HUES48 (cell line): ENCODE results near the gene CSHL1.
"Not testable (repeated sequence)": the region's sequence is repeated elsewhere in the genome, so short reads cannot be mapped to it uniquely, and the experiment has no call there.

Experiments
- H3K27ac ChIP-seq: one replicate; pipeline ENCODE4 v1.7.0; 2013; ENCODE audit warnings: low read depth, low read length, inconsistent platforms
- H3K27me3 ChIP-seq: 2 replicates; pipeline ENCODE4 v1.6.1; 2013; ENCODE audit warnings: mild to moderate bottlenecking, low read length; ENCODE audit not compliant: control insufficient read depth, insufficient read depth
- H3K36me3 ChIP-seq: 2 replicates; pipeline ENCODE4 v1.6.1; 2013; ENCODE audit warnings: low read length; ENCODE audit not compliant: control insufficient read depth, insufficient read depth
- H3K4me1 ChIP-seq: 2 replicates; pipeline ENCODE4 v1.6.1; 2013; ENCODE audit warnings: mild to moderate bottlenecking, low read length; ENCODE audit not compliant: control insufficient read depth, insufficient read depth
- H3K4me3 ChIP-seq: 2 replicates; pipeline ENCODE4 v1.5.1; 2013; ENCODE audit warnings: mild to moderate bottlenecking, low read depth, low read length
- H3K9ac ChIP-seq: 2 replicates; pipeline ENCODE4 v1.6.1; 2013; ENCODE audit warnings: mild to moderate bottlenecking, low read depth, low read length, moderate library complexity
- H3K9me3 ChIP-seq: 2 replicates; pipeline ENCODE4 v1.6.1; 2013; ENCODE audit warnings: low read length; ENCODE audit not compliant: control insufficient read depth, insufficient read depth

Gene CSHL1

DNA sequence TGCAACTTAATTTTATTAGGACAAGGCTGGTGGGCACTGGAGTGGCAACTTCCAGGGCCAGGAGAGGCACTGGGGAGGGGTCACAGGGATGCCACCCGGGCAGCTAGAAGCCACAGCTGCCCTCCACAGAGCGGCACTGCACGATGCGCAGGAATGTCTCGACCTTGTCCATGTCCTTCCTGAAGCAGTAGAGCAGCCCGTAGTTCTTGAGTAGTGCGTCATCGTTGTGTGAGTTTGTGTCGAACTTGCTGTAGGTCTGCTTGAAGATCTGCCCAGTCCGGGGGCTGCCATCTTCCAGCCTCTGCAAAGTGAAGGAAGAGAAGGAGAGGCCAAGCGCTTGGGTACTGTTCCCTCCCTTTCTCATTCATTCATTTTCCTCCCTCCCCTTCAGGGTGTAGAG lies 6.1 kb upstream of the CSHL1 start:
- H3K4me1 ChIP-seq, H3K4me3 ChIP-seq, H3K9me3 ChIP-seq, H3K27ac ChIP-seq, H3K9ac ChIP-seq, H3K27me3 ChIP-seq, H3K36me3 ChIP-seq: not testable (repeated sequence)

DNA sequence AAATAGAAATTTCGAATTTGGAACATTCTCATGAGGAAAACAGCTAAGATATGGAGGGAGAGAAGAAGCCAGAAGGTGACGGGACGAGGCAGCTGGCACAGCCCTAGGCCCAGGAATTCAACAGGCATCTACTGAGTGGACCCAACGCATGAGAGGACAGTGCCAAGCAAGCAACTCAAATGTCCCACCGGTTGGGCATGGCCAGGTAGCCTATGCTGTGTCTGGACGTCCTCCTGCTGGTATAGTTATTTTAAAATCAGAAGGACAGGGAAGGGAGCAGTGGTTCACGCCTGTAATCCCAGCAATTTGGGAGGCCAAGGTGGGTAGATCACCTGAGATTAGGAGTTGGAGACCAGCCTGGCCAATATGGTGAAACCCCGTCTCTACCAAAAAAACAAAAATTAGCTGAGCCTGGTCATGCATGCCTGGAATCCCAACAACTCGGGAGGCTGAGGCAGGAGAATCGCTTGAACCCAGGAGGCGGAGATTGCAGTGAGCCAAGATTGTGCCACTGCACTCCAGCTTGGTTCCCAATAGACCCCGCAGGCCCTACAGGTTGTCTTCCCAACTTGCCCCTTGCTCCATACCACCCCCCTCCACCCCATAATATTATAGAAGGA lies 5.6 kb upstream of the CSHL1 start:
- H3K4me1 ChIP-seq = no peaks in the 10 kb centered on the region; the same call in 1 of the 2 replicates
- no peak overlapping the region for H3K27ac ChIP-seq
- no peaks in the 10 kb centered on the region; the same call in 1 of the 2 replicates for H3K27me3 ChIP-seq
- no peak overlapping the region for H3K4me3 ChIP-seq
- H3K9ac ChIP-seq = no peak overlapping the region
- no peaks in the 10 kb centered on the region for H3K36me3 ChIP-seq
- no peaks in the 10 kb centered on the region for H3K9me3 ChIP-seq

GRCh38 chr17:63915753-63916152 lies 4.7 kb upstream of the CSHL1 start:
- H3K36me3 ChIP-seq, H3K9ac ChIP-seq, H3K27me3 ChIP-seq, H3K4me3 ChIP-seq, H3K27ac ChIP-seq, H3K4me1 ChIP-seq, H3K9me3 ChIP-seq: not testable (repeated sequence)

- H3K4me3 ChIP-seq = no peak overlapping the region
- no peaks in the 10 kb centered on the region; the same call in 1 of the 2 replicates for H3K27me3 ChIP-seq
- H3K36me3 ChIP-seq = no peaks in the 10 kb centered on the region
- H3K27ac ChIP-seq = no peak overlapping the region
- no peak overlapping the region for H3K9ac ChIP-seq
- H3K4me1 ChIP-seq = no peaks in the 10 kb centered on the region; the same call in 1 of the 2 replicates
- no peaks in the 10 kb centered on the region for H3K9me3 ChIP-seq
Observed at GRCh38 chr17:63914471-63914870, 3.4 kb upstream of the CSHL1 start.

DNA sequence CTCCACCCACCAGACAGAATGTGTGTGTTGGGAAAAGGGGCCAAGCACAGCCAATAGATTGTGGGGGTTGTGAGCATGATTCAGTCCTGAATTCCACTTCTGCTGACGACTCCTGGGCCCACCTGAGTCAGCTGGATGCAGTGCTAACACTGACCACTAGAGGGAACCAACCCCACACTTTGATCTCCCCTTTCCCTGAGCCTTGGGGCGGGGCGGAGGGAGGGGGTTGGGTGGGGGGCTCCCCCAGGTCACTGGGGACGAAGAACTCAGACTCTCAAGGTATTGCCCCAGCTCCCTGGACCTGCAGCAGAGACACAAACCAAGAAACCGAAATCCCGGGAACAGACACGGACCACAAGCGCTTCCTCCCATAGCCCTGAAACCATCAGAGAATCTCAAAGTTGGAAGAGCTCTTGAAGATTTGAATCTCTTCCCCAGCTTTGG lies 621 bp upstream of the CSHL1 start:
- Histone ChIP-seq H3K4me3 (no peak overlapping the region), H3K9me3 (no peaks in the 10 kb centered on the region), H3K36me3 (no peaks in the 10 kb centered on the region), H3K4me1 (peaks cover 13% of the 10 kb centered on the region), H3K9ac (no peak overlapping the region), H3K27ac (no peak overlapping the region), H3K27me3 (no peaks in the 10 kb centered on the region)

- Histone ChIP-seq H3K9me3 (no peaks in the 10 kb centered on the region), H3K4me3 (no peak overlapping the region), H3K36me3 (no peaks in the 10 kb centered on the region), H3K4me1 (peaks cover 13% of the 10 kb centered on the region), H3K27me3 (no peaks in the 10 kb centered on the region), H3K27ac (no peak overlapping the region), H3K9ac (no peak overlapping the region)
Observed at GRCh38 chr17:63910096-63910495, 962 bp downstream of the CSHL1 start.

DNA sequence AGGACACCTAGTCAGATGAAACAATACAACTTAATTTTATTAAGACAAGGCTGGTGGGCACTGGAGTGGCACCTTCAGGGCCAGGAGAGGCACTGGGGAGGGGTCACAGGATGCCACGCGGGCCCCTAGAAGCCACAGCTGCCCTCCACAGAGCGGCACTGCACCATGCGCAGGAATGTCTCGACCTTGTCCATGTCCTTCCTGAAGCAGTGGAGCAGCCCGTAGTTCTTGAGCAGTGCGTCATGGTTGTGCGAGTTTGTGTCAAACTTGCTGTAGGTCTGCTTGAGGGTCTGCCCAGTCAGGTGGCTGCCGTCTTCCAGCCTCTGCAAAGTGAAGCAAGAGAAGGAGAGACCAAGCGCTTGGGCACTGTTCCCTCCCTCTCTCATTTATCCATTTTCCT lies 1.5 kb downstream of the CSHL1 start:
- not testable (repeated sequence) for H3K36me3 ChIP-seq, H3K4me3 ChIP-seq, H3K9ac ChIP-seq, H3K9me3 ChIP-seq, H3K27me3 ChIP-seq, H3K27ac ChIP-seq
- H3K4me1 ChIP-seq = peaks cover 13% of the 10 kb centered on the region

DNA sequence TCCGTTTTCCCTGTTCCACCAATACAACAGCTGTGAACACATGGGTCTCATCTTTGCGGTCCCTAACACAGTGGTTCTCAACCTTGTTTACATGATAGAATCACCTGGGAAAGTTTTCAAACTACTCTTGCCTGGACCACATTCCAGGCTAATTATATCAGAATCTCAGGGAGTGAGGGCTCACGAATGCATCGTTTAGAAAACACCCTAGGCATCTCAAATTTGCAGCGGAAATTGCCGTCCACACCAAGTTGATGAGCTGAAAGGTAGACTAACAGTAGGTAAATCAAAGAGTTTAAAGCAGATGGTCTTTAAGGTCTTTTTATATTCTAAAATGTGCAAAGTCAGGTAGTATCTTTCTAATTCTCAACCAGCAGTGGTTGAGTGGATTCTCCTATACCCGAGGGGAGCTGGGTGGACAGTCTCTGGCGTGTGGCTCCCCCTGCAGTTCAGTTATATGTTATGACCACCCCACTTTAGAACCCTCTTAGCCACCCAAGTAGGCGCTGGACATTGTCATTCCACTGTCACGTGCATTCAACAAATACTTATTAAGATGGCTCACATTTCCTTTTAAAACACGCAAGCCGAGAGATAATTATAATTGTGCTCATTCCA lies 3.8 kb downstream of the CSHL1 start:
- not testable (repeated sequence) for H3K27ac ChIP-seq, H3K36me3 ChIP-seq, H3K9me3 ChIP-seq, H3K4me3 ChIP-seq, H3K9ac ChIP-seq, H3K27me3 ChIP-seq
- peaks cover 13% of the 10 kb centered on the region for H3K4me1 ChIP-seq

DNA sequence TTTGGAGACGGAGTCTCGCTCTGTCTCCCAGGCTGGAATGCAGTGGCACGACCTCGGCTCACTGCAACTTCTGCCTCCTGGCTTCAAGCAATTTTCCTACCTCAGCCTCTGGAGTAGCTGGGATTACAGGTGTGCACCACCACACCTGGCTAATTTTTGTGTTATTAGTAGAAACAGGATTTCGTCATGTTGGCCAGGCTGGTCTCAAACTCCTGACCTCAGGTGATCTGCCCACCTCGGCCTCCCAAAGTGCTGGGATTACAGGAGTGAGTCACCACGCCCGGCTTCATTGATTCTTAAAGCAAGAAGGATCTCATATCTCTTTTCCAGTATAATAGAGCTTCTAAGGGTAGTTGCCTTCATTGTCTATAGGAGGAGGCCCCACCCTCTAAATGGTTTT lies 6.3 kb downstream of the CSHL1 start:
- H3K9me3 ChIP-seq = not testable (repeated sequence)
- H3K4me1 ChIP-seq = peaks cover 13% of the 10 kb centered on the region

DNA sequence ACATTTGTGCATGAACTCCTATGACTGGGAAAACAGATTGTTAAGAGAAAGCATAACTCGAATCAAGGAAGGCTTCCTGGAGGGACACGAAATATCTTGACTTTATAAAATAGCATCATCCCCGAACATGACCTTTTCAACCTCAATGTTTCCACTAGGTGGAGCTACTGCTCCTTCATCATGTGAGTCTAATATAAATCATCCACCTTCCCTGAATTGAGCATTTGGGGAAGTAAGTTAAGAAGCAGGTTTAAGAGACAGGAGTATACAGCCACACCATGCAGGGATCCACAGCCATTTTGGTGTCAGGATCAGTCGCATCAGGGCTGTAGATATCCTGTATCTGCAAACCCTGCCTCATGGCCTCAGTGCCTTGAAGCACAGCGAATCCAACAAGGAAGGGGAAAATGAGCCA lies 7.3 kb downstream of the CSHL1 start:
- peaks cover 13% of the 10 kb centered on the region for H3K4me1 ChIP-seq
- not testable (repeated sequence) for H3K27me3 ChIP-seq, H3K4me3 ChIP-seq, H3K27ac ChIP-seq, H3K9me3 ChIP-seq, H3K36me3 ChIP-seq, H3K9ac ChIP-seq

More for the DNA sequence above, 6.3 kb downstream of the CSHL1 start:
- not testable (repeated sequence) for H3K27ac ChIP-seq, H3K9ac ChIP-seq, H3K4me3 ChIP-seq, H3K27me3 ChIP-seq, H3K36me3 ChIP-seq

GRCh38 chr17:63901971-63902370 lies 9.1 kb downstream of the CSHL1 start:
- H3K4me3 ChIP-seq, H3K36me3 ChIP-seq, H3K9ac ChIP-seq, H3K9me3 ChIP-seq, H3K27me3 ChIP-seq, H3K27ac ChIP-seq, H3K4me1 ChIP-seq: not testable (repeated sequence)
